H9 (cell line): Measurements from ENCODE around the gene UBE3B. TPM values are rescaled to one million over a fixed set of nuclear protein-coding genes. Genes with fewer than 3 reads are reported as not detected.

Experiments
- DNase-seq: peaks from one replicate; pipeline ENCODE4 v3.0.0-alpha.2; 2017
- H2AFZ ChIP-seq: one replicate; pipeline ENCODE4 v1.6.1; 2013; ENCODE audit warnings: mild to moderate bottlenecking, low read length, control low read depth, moderate library complexity
- H2AK5ac ChIP-seq: 2 replicates; pipeline ENCODE4 v1.6.1; 2013; ENCODE audit warnings: low read length, control low read depth, mixed read lengths; ENCODE audit not compliant: insufficient read length
- H2BK120ac ChIP-seq: one replicate; pipeline ENCODE4 v1.6.1; 2013; ENCODE audit warnings: low read depth, mild to moderate bottlenecking, low read length, control low read depth, inconsistent platforms; ENCODE audit not compliant: poor library complexity, severe bottlenecking
- H2BK12ac ChIP-seq: 2 replicates; pipeline ENCODE4 v1.6.1; 2013; ENCODE audit warnings: low read length, control low read depth, mixed read lengths, low read depth; ENCODE audit not compliant: insufficient read length
- H2BK15ac ChIP-seq: 2 replicates; pipeline ENCODE4 v1.6.1; 2013; ENCODE audit warnings: low read depth, low read length, control low read depth
- H2BK20ac ChIP-seq: one replicate; pipeline ENCODE4 v1.6.1; 2013; ENCODE audit warnings: low read depth, mild to moderate bottlenecking, low read length, control low read depth, inconsistent platforms; ENCODE audit not compliant: poor library complexity, severe bottlenecking
- H2BK5ac ChIP-seq: 2 replicates; pipeline ENCODE4 v1.6.1; 2013; ENCODE audit warnings: low read length, control low read depth, mixed read lengths; ENCODE audit not compliant: insufficient read length
- H3K14ac ChIP-seq: 2 replicates; pipeline ENCODE4 v1.6.1; 2013; ENCODE audit warnings: low read length, control low read depth; ENCODE audit not compliant: insufficient read depth
- H3K18ac ChIP-seq: 2 replicates; pipeline ENCODE4 v1.6.1; 2013; ENCODE audit warnings: low read depth, mild to moderate bottlenecking, mixed read lengths, low read length, control low read depth; ENCODE audit not compliant: insufficient read length
- H3K23ac ChIP-seq: 2 replicates; pipeline ENCODE4 v1.6.1; 2013; ENCODE audit warnings: low read length, control low read depth, mixed read lengths, low read depth; ENCODE audit not compliant: insufficient read length
- H3K23me2 ChIP-seq: 2 replicates; pipeline ENCODE4 v1.6.1; 2013; ENCODE audit warnings: low read depth, mild to moderate bottlenecking, mixed read lengths, low read length, control low read depth; ENCODE audit not compliant: insufficient read length, poor library complexity, severe bottlenecking
- H3K27ac ChIP-seq: 2 replicates; pipeline ENCODE4 v1.5.1; 2013; ENCODE audit warnings: low read length, control low read depth, mixed read lengths, low read depth; ENCODE audit not compliant: insufficient read length
- H3K27me3 ChIP-seq: 2 replicates; pipeline ENCODE4 v1.6.1; 2013; ENCODE audit warnings: low read length, control low read depth, inconsistent platforms; ENCODE audit not compliant: insufficient read depth
- H3K4ac ChIP-seq: 2 replicates; pipeline ENCODE4 v1.6.1; 2013; ENCODE audit warnings: low read depth, mild to moderate bottlenecking, control low read depth, inconsistent platforms, low read length, moderate library complexity
- H3K4me1 ChIP-seq: 2 replicates; pipeline ENCODE4 v1.6.1; 2013; ENCODE audit warnings: low read length, control low read depth, inconsistent platforms; ENCODE audit not compliant: insufficient read depth
- H3K4me2 ChIP-seq: 2 replicates; pipeline ENCODE4 v1.6.1; 2013; ENCODE audit warnings: low read length, control low read depth, mixed read lengths; ENCODE audit not compliant: insufficient read length, insufficient read depth
- H3K56ac ChIP-seq: 2 replicates; pipeline ENCODE4 v1.6.1; 2013; ENCODE audit warnings: low read depth, mild to moderate bottlenecking, mixed read lengths, low read length, control low read depth; ENCODE audit not compliant: insufficient read length
- H3K79me1 ChIP-seq: 2 replicates; pipeline ENCODE4 v1.6.1; 2013; ENCODE audit warnings: low read depth, mild to moderate bottlenecking, moderate library complexity, low read length, control low read depth, inconsistent platforms; ENCODE audit not compliant: insufficient read depth, poor library complexity, severe bottlenecking
- H3K79me2 ChIP-seq: 2 replicates; pipeline ENCODE4 v1.6.1; 2013; ENCODE audit warnings: low read length, control low read depth, inconsistent platforms; ENCODE audit not compliant: insufficient read depth
- H3K9ac ChIP-seq: 2 replicates; pipeline ENCODE4 v1.6.1; 2013; ENCODE audit warnings: low read length, control low read depth, mixed read lengths; ENCODE audit not compliant: insufficient read length; ENCODE audit errors: extremely low read depth
- H3K9me3 ChIP-seq: one replicate; pipeline ENCODE4 v1.6.1; 2013; ENCODE audit warnings: low read depth, low read length, inconsistent platforms; ENCODE audit not compliant: control insufficient read depth
- H3T11ph ChIP-seq: one replicate; pipeline ENCODE4 v1.6.1; 2013; ENCODE audit warnings: mild to moderate bottlenecking, low read length, control low read depth, inconsistent platforms
- H4K20me1 ChIP-seq: one replicate; pipeline ENCODE4 v1.6.1; 2013; ENCODE audit not compliant: control insufficient read depth, insufficient read length, insufficient read depth
- H4K5ac ChIP-seq: 2 replicates; pipeline ENCODE4 v1.6.1; 2013; ENCODE audit warnings: low read depth, mild to moderate bottlenecking, mixed read lengths, low read length, control low read depth; ENCODE audit not compliant: insufficient read length
- H4K8ac ChIP-seq: replicated peaks from 2 replicates; pipeline ENCODE4 v1.6.1; 2013; ENCODE audit warnings: low read length, control low read depth, mixed read lengths, low read depth; ENCODE audit not compliant: insufficient read length
- H4K91ac ChIP-seq: 2 replicates; pipeline ENCODE4 v1.6.1; 2013; ENCODE audit warnings: low read depth, mild to moderate bottlenecking, moderate library complexity, mixed read lengths, low read length, control low read depth; ENCODE audit not compliant: insufficient read length
- H3K27ac Mint-ChIP-seq, 3 experiments: 2 replicates in 2 of 3; 3 replicates in 1 of 3; pipeline ENCODE4 v1.8.0; 2020 to 2021; ENCODE audit warnings: mixed read lengths in 3 of 3, mild to moderate bottlenecking in 1 of 3, moderate library complexity in 1 of 3
- H3K27me3 Mint-ChIP-seq: 2 replicates; pipeline ENCODE4 v1.8.0; 2021; ENCODE audit warnings: low read depth, mild to moderate bottlenecking, moderate library complexity, mixed read lengths
- H3K36me3 Mint-ChIP-seq, 3 experiments: 2 replicates in 2 of 3; 3 replicates in 1 of 3; pipeline ENCODE4 v1.8.0; 2020 to 2021; ENCODE audit warnings: low read depth in 3 of 3, mixed read lengths in 3 of 3; ENCODE audit not compliant: insufficient read depth in 1 of 3
- H3K4me1 Mint-ChIP-seq, 2 experiments: 2 replicates each; pipeline ENCODE4 v1.8.0; 2020; ENCODE audit warnings: mixed read lengths in 2 of 2
- H3K4me3 Mint-ChIP-seq, 2 experiments: 2 replicates in 1 of 2; 3 replicates in 1 of 2; pipeline ENCODE4 v1.8.0; 2020 to 2021; ENCODE audit warnings: mild to moderate bottlenecking in 2 of 2, mixed read lengths in 2 of 2, moderate library complexity in 1 of 2
- H3K9me3 Mint-ChIP-seq, 2 experiments: 2 replicates in 1 of 2; 3 replicates in 1 of 2; pipeline ENCODE4 v1.8.0; 2020; ENCODE audit warnings: mild to moderate bottlenecking in 2 of 2, mixed read lengths in 2 of 2, moderate library complexity in 1 of 2
- CTCF ChIP-seq: fragments of 200-600 bp; sonication (generic); conservative IDR thresholded peaks from 3 replicates; pipeline ENCODE4 v1.8.0; 2021; ENCODE audit warnings: antibody characterized with exemption, mild to moderate bottlenecking
- WGBS: extraction: QIAGEN DNeasy Blood & Tissue Kit; methylation state at CpG from one replicate; pipeline ENCODE4 v1.1.7; 2013; ENCODE audit warnings: missing lambda C conversion rate, low lambda C conversion rate, mixed read lengths; ENCODE audit not compliant: insufficient read length; ENCODE audit errors: extremely low coverage; 5-methylcytosine and 5-hydroxymethylcytosine counted together
- total RNA-seq: library from RNA; stranded (reverse); gene quantifications from 2 replicates; pipeline ENCODE4 v1.2.1, GENCODE V29; 2021

Gene UBE3B
- total RNA-seq, 1 experiment from 2014 or later: 24.2 TPM

GRCh38 chr12:109582636-109583035, 105.2 kb downstream of the UBE3B start:
- peak; percentile 57 for DNase-seq
- no peaks in the 10 kb centered on the region for H3K4me1 ChIP-seq

More at GRCh38 chr12:109582636-109583035, 105.2 kb downstream of the UBE3B start:
- no peaks in the 10 kb centered on the region for H3K27me3 ChIP-seq
- peaks cover 1 to 56% (median 51%) of the 10 kb centered on the region in 3 experiments; a peak in 5 of 7 replicates for H3K36me3 Mint-ChIP-seq
- H4K8ac ChIP-seq: no peak overlapping the region
- H3K23ac ChIP-seq: no peak overlapping the region
- H3T11ph ChIP-seq: no peak overlapping the region
- no peak overlapping the region for H2BK20ac ChIP-seq
- H3K9ac ChIP-seq: no peak overlapping the region
- H4K20me1 ChIP-seq: no peaks in the 10 kb centered on the region
- no CpG with 5 or more reads among the region's 5 CpGs for WGBS
- no peak overlapping the region for H3K27ac ChIP-seq
- H4K91ac ChIP-seq: no peak overlapping the region
- H3K27ac Mint-ChIP-seq: peak overlapping the region in 1 of 3 experiments; percentile 82; a peak in 1 of 7 replicates
- H3K14ac ChIP-seq: no peak overlapping the region
- no peak overlapping the region for H3K4ac ChIP-seq
- H3K79me2 ChIP-seq: no peaks in the 10 kb centered on the region
- H4K5ac ChIP-seq: no peak overlapping the region
- no peaks in the 10 kb centered on the region for H3K23me2 ChIP-seq
- peak; percentile 42; the same call in 2 of the 3 replicates for TF ChIP-seq CTCF
- no peaks in the 10 kb centered on the region for H3K9me3 ChIP-seq
- H2AFZ ChIP-seq: no peak overlapping the region
- no peak overlapping the region for H3K4me3 Mint-ChIP-seq
- no peak overlapping the region for H3K56ac ChIP-seq
- H2AK5ac ChIP-seq: no peak overlapping the region
- H2BK12ac ChIP-seq: no peak overlapping the region
- no peak overlapping the region for H3K4me2 ChIP-seq
- no peak overlapping the region for H3K18ac ChIP-seq
- no peak overlapping the region for H2BK5ac ChIP-seq
- no peaks in the 10 kb centered on the region for H3K27me3 Mint-ChIP-seq
- H2BK120ac ChIP-seq: no peak overlapping the region
- no peak overlapping the region for H2BK15ac ChIP-seq
- H3K9me3 Mint-ChIP-seq: no peaks in the 10 kb centered on the region
- no peaks in the 10 kb centered on the region for H3K4me1 Mint-ChIP-seq
- no peaks in the 10 kb centered on the region for H3K79me1 ChIP-seq
